HAP-1 (cell line): ENCODE data around the gene PTPRN2.

Experiments used
- DNase-seq, 2 experiments: peaks; one replicate each; pipeline ENCODE4 v3.0.0-alpha.2; 2016 to 2020; ENCODE audit warnings: low spot score in 2 of 2
- H3K27me3 ChIP-seq: fragments of 250-450 bp; sonication (Bioruptor Pico); 2 replicates; pipeline ENCODE4 v1.5.1; 2020; ENCODE audit warnings: low read depth, mild to moderate bottlenecking, moderate library complexity
- H3K36me3 ChIP-seq: fragments of 250-450 bp; sonication (Bioruptor Pico); replicated peaks from 2 replicates; pipeline ENCODE4 v1.5.1; 2020; ENCODE audit warnings: mild to moderate bottlenecking
- H3K4me1 ChIP-seq: fragments of 250-450 bp; sonication (Bioruptor Pico); 2 replicates; pipeline ENCODE4 v1.5.1; 2020; ENCODE audit warnings: mild to moderate bottlenecking
- H3K4me3 ChIP-seq: fragments of 250-450 bp; sonication (Bioruptor Pico); 2 replicates; pipeline ENCODE4 v1.5.1; 2020; ENCODE audit warnings: mild to moderate bottlenecking, moderate library complexity
- H3K9me3 ChIP-seq: fragments of 250-450 bp; sonication (Bioruptor Pico); 2 replicates; pipeline ENCODE4 v1.5.1; 2020; ENCODE audit warnings: mild to moderate bottlenecking, moderate library complexity
- in situ Hi-C: fragments of 300-500 bp; cut with MboI; formaldehyde crosslinking; loops from 3 replicates; pipeline ENCODE4 v1.14.3; 2020; ENCODE audit warnings: low sequenced_read_pairs, inconsistent platforms, mixed read lengths

Gene PTPRN2

DNA sequence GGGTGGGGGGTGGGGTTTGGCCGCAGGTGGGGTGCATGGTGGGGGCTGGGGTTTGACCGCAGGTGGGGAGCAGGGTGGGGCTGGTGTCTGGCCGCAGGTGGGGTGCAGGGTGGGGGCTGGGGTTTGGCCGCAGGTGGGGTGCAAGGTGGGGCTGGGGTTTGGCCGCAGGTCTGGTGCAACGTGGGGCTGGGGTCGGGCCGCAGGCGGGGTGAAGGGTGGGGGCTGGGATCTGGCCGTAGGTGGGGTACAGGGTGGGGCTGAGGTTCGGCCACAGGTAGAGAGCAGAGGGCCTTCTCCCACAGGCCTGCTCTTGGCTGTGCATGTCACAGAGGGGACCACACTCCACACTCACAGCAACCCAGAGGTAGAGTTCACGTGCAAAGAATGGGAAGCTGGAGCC is 586.6 kb downstream of the PTPRN2 start:
- no peak overlapping the region for H3K4me3 ChIP-seq
- no peaks in the 10 kb centered on the region for H3K36me3 ChIP-seq
- no peak for DNase-seq
- no peaks in the 10 kb centered on the region for H3K27me3 ChIP-seq
- no peaks in the 10 kb centered on the region for H3K4me1 ChIP-seq
- no peaks in the 10 kb centered on the region for H3K9me3 ChIP-seq
- in situ Hi-C loops = no loop called here

DNA sequence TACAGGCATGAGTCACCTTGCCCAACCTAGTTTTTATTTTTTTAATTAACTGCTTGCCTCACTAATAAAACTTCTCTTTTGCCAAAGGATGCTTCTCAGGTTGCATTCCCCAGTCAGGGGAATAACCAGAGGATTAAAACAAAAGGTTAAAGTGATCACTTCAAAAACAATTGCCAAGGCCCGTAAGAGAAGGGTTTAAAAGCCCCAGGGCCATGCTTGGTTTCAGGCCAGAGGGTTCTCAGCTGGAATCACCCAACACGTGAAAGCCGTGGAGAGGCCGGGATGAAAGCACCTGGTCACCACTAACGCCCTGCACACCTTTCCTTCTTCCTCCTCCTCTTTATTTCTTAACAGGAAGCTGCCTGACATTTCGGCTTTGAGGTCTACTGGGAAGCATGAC is 587.5 kb downstream of the PTPRN2 start:
- Histone ChIP-seq H3K27me3 (no peaks in the 10 kb centered on the region), H3K4me3 (no peak overlapping the region), H3K4me1 (no peaks in the 10 kb centered on the region), H3K36me3 (no peaks in the 10 kb centered on the region), H3K9me3 (no peaks in the 10 kb centered on the region)
- DNase-seq = no peak
- in situ Hi-C loops = no loop called here

DNA sequence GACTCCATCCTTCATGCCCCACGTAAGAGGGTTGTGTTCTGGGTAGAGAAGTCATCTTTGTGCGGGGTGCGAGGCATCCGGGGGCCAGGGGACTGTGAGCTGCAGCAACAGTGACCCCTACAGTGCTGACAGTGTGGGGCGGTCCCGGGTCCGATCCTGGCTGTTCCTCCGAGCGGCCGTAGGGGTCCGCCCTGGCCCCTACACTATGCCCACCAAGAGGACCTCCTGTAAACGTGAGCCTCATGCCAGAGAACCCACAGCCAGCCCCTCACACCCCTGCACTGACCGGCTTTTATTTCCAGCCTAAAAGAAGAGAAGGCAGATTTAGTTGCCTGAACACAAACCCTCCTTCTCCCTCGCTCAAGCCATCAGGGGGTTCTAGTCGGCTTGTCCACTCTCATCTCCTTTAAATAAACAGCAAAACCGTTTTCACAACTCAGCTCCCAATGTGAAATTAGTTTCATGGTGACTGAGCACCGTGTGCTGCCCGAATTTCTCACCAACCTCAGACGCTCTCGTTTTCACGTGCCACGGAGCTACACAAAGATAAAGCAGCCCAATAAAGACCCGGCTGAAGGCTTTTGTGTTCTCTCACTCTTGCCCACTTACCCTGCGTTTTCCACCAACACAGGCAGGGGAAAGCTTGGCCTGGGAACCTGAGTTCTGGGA is 588.6 kb downstream of the PTPRN2 start:
- Histone ChIP-seq H3K36me3 (no peaks in the 10 kb centered on the region), H3K4me1 (no peaks in the 10 kb centered on the region), H3K27me3 (no peaks in the 10 kb centered on the region), H3K4me3 (no peak overlapping the region), H3K9me3 (no peaks in the 10 kb centered on the region)
- DNase-seq = no peak
- in situ Hi-C loops = no loop called here

DNA sequence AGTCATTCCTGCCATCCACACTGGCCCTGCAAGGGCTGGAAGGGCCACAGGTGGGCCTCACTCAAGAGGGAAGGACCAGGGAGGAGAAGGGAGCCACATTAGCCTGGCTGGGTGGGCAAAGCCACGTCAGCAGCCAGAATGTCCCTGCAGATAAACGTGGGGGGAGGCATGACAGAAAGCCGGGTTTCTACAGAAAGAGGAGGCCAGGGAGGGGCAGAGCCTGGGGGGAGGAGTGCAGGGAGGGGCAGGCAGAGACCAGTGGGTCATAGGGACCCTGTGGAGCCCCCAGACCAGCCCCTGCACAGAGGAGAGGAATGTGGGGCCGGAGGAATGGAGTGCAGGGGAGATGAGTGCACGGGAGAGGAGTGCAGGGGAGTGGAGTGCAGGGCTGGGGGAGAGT is 590.2 kb downstream of the PTPRN2 start:
- Histone ChIP-seq H3K4me3 (no peak overlapping the region), H3K9me3 (no peaks in the 10 kb centered on the region), H3K27me3 (no peaks in the 10 kb centered on the region), H3K4me1 (no peaks in the 10 kb centered on the region), H3K36me3 (no peaks in the 10 kb centered on the region)
- in situ Hi-C loops = no loop called here
- DNase-seq = no peak

DNA sequence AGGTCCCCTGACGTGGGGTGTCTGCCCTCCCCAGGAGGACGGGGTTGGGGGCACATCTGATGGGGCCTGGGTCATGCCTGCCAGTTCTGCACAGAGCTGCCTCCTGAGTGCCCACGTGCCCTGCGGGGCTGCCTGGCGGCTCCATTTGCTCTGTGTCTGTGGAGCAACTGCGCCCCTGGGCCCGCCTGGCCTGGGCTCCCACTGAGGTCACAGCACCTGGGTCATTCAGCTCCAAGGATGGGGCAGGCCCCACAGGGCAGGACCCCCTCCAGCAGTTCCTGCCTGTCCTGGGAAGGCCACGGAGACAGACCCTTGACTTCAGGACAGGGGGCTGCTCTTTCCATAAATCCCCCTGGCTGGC is 590.6 kb downstream of the PTPRN2 start:
- in situ Hi-C loops = no loop called here
- no peaks in the 10 kb centered on the region for H3K27me3 ChIP-seq
- DNase-seq = no peak
- H3K4me1 ChIP-seq = no peaks in the 10 kb centered on the region
- no peaks in the 10 kb centered on the region for H3K36me3 ChIP-seq
- no peaks in the 10 kb centered on the region for H3K9me3 ChIP-seq
- H3K4me3 ChIP-seq = no peak overlapping the region

DNA sequence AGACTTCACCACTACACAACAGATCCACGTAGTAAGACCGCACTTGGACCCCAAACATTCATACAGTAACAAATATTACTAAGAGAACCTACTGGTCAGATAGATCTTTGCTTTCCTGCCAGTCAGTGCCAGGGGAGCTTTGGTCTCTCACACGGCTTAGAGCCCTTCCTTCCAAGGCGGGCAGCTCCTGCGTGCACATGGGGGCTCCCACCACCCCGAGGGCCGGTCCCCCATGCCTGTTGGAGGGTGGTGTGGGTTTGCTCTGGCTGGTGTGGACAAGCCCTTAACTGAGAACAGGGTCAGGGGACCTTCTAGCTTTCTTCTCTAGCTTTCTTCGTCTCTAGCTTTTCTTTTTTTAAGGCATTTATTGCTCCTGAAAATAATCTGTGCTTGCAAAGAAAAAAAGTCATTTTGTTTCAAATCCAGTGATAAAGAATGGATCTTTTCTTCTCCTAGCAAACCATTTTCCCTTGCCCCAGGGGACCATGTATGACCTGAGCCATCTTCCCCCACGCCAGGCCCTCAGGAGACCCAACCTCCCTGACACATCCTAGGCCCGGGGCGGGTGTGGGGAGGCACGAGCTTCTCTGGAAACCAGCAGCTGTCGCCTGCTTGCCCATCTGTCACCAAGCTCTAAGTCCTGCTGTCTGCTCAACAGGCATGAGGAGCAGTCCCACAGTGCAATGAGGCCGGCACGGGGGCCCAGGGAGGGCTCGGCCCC is 591.1 kb downstream of the PTPRN2 start:
- Histone ChIP-seq H3K27me3 (no peaks in the 10 kb centered on the region), H3K4me1 (no peaks in the 10 kb centered on the region)
- no peak for DNase-seq

DNA sequence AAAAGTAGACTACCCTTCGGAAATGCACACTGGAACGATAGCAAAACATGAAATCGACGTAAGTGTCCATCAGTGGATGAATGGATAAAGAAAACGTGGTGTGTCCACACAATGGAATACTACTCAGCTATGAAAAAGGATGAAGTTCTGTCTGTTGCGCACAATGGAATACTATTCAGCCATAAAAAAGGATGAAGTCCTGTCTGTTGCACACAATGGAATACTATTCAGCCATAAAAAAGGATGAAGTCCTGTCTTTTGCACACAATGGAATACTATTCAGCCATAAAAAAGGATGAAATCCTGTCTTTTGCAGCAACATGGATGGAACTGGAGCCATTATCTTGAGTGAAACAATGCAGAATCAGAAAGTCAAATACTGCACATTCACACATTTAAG is 591.8 kb downstream of the PTPRN2 start:
- in situ Hi-C loops = no loop called here
- no peak overlapping the region for H3K4me3 ChIP-seq
- no peaks in the 10 kb centered on the region for H3K27me3 ChIP-seq
- H3K4me1 ChIP-seq = no peaks in the 10 kb centered on the region
- no peak for DNase-seq
- H3K9me3 ChIP-seq = no peaks in the 10 kb centered on the region
- no peaks in the 10 kb centered on the region for H3K36me3 ChIP-seq

More for the DNA sequence above, 591.1 kb downstream of the PTPRN2 start:
- no peaks in the 10 kb centered on the region for H3K36me3 ChIP-seq
- in situ Hi-C loops = no loop called here
- H3K4me3 ChIP-seq = no peak overlapping the region
- no peaks in the 10 kb centered on the region for H3K9me3 ChIP-seq

DNA sequence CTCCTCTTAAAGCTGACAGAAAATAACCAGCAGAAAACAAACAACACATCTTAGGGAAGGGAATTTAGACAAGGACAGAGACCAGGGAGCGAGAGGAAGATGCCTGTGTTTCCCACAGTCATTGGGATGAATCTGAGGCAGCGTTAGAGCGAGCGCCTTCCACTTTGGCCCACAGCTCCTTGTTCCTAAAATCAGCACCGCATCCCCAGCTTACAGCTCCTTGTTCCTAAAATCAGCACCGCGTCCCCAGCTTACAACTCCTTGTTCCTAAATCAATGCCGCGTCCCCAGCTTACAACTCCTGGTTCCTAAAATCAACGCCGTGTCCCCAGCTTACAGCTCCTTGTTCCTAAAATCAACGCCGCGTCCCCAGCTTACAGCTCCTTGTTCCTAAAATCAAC is 593.3 kb downstream of the PTPRN2 start:
- no peaks in the 10 kb centered on the region for H3K4me1 ChIP-seq
- H3K36me3 ChIP-seq = no peaks in the 10 kb centered on the region
- DNase-seq = no peak
- in situ Hi-C loops = no loop called here
- H3K27me3 ChIP-seq = no peaks in the 10 kb centered on the region
- no peak overlapping the region for H3K4me3 ChIP-seq
- no peaks in the 10 kb centered on the region for H3K9me3 ChIP-seq

DNA sequence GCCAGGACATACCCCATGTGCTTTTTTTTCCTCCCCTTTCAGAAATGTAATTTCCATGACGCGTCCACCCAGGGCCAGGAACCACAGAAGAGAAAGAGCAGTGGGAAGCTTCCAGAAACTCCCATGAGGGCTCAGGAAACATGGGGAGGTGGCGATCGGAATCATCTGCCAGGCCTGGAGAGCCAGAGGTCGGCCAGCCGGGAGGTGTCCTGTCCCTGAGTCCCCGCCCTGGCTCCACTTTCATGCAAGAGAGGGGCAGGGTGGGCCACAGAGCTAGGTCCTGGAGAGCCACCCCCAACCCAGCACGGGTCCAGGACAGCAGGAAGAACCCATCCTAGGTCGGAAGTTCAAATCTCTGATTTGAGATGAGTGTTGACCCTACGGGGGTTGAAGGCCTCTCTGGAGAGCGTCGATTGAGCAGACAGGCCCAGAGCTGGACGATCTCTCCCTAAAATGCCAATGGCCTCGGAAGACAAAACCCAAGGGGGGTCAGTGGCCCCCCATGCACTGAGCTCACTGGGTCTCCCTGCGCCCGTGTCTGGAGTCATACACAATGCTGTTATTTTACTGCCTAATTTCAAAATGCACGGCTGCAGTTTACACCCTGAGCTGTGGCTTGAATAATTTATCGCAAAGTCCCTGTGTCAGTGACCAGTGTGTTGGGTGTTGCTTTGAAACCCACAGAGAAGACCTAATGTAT is 594.1 kb downstream of the PTPRN2 start:
- Histone ChIP-seq H3K4me3 (no peak overlapping the region), H3K36me3 (no peaks in the 10 kb centered on the region), H3K27me3 (no peaks in the 10 kb centered on the region), H3K9me3 (no peaks in the 10 kb centered on the region), H3K4me1 (no peaks in the 10 kb centered on the region)
- no peak for DNase-seq
- in situ Hi-C loops = no loop called here

DNA sequence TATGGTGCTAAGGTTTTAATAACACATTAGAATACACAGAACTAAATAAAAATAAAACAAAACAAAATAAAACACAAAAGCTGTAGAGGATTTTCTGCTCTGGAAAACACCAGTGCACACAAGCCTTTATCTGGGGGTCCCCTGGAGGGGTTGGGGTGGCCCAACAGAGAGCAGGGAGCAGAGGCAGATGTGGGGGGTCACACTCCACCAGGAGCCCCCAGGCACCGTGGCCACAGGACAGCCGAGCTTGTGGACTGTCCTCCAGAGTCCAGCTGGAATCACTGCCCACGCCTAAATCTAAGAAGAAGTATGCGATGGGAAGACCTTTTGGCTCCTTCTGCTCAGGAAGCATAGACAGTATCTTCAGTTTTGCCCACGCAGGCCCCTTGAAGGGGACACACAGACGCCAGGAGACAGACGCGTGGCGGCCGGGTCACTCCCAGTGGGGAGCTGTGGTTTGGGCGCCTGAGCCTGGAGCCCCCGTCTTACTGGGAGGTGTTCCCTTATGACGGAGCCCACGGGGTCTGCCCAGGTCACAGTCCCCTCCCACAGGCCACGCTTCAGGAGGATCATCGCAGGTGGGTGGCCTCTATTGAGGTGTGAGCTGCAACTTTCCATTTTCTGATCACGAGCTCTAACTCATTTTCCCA is 595.0 kb downstream of the PTPRN2 start:
- Histone ChIP-seq H3K36me3 (no peaks in the 10 kb centered on the region), H3K27me3 (no peaks in the 10 kb centered on the region), H3K9me3 (no peaks in the 10 kb centered on the region), H3K4me3 (no peak overlapping the region), H3K4me1 (no peaks in the 10 kb centered on the region)
- in situ Hi-C loops = no loop called here
- DNase-seq = no peak

DNA sequence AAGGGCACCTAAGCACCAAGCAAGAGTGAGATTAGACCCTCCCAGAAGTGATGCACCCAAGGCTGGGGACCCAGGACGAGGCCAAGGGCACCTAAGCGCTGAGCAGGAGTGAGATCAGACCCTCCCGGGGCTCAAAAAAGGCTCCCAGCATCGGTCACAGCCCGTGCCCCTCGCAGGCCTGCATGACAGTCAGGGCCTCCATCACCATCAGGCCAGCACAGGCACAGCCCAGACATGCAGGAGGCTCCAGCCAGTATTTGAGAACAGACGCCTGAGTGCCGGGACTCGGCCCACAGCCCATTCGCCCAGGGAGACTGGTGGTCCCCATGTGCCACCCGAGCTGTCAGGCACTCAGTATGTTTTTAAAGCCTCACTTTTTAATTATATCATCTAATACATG is 595.9 kb downstream of the PTPRN2 start:
- Histone ChIP-seq H3K27me3 (no peaks in the 10 kb centered on the region), H3K4me1 (no peaks in the 10 kb centered on the region), H3K4me3 (no peak overlapping the region), H3K9me3 (no peaks in the 10 kb centered on the region), H3K36me3 (no peaks in the 10 kb centered on the region)
- no peak for DNase-seq
- in situ Hi-C loops = no loop called here

DNA sequence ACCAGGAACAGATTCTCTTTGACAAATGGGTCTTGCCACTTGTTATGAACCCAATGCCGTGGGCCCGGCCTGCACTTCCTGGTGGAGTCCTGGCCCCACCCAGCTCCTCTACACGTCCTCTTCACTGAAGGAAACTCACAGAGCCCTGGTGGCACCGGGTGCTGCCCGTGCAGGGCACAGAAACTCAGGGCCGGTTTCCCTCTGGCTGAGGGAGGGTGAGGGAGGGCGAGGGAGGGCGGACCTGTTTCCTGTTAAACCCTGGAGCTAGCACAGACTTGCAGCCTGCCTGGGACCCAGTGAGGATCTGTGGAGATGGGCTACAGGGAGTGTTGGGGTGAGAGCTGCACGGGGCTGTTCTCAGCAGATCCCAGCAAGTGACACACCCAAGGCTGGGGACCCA is 596.3 kb downstream of the PTPRN2 start:
- in situ Hi-C loops = no loop called here
- DNase-seq = no peak
- Histone ChIP-seq H3K9me3 (no peaks in the 10 kb centered on the region), H3K36me3 (no peaks in the 10 kb centered on the region), H3K4me3 (no peak overlapping the region), H3K27me3 (no peaks in the 10 kb centered on the region), H3K4me1 (no peaks in the 10 kb centered on the region)

DNA sequence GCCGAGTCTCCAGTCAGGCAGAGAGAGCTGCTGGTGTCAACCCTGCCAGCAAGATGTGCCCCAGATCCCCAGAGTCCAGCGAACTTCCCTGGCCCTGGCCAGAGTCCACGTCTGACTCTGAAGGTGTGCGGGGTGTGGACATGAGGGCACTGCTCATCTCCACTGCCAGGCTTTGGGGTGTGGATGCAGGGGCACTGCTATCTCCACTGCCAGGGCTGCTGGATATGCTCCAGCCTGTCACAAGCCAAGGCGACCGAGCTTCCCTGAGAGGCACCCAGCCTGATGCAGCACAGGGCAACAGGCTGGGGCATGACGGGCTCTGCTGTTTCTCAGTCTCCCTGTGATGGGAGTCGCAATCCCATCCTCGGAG is 596.8 kb downstream of the PTPRN2 start:
- Histone ChIP-seq H3K4me1 (no peaks in the 10 kb centered on the region), H3K4me3 (no peak overlapping the region), H3K9me3 (no peaks in the 10 kb centered on the region), H3K27me3 (no peaks in the 10 kb centered on the region), H3K36me3 (no peaks in the 10 kb centered on the region)
- DNase-seq = no peak
- in situ Hi-C loops = no loop called here

DNA sequence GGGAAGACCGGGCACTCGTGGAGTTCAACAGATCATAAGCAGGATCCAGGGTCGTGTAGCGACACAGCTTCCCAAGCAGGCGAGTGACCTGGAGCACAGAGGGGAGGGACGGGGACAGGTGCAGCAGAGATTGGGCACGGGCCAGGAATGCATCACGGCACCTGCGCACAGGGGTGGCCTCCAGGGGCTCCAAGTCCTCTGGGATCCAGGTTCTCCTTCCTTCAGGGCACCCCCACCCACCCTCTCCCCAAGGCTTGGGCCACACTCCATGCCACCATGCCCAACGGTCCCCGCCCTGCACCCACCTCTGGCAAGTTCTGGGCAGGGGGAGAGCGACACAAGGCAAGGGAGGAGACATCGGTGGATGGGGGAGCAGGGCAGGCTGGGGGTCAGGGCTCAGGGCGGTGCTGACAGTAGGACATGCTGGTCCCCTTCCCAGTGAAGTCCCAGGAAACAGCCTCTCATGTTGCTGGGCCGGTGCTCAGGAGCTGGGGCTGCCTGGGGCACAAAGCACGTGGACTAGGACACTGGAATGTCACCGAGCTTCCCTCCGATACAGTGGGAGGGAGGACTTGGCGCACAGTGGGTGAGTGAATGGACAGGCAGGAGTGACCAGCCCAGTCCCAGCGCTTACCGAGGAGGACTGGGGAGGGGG is 597.3 kb downstream of the PTPRN2 start:
- no peak for DNase-seq
- H3K9me3 ChIP-seq = no peaks in the 10 kb centered on the region
- H3K4me3 ChIP-seq = no peak overlapping the region
- H3K27me3 ChIP-seq = no peaks in the 10 kb centered on the region
- H3K4me1 ChIP-seq = no peaks in the 10 kb centered on the region
- in situ Hi-C loops = no loop called here
- H3K36me3 ChIP-seq = no peaks in the 10 kb centered on the region
